Left ventricle myocardium inferior (tissue), 1 donor: Measurements from ENCODE around the gene PDIK1L. TPM values are rescaled to one million over a fixed set of nuclear protein-coding genes. Genes with fewer than 3 reads are reported as not detected.
A peak's percentile ranks its signal among the peaks of the same experiment; 100 is the strongest.

Source experiments
- DNase-seq: peaks from one replicate; pipeline ENCODE4 v3.0.0-alpha.2; 2020
- H3K27ac ChIP-seq: fragments of 200-600 bp; replicated peaks from 2 replicates; pipeline ENCODE4 v1.8.0; 2021
- H3K27me3 ChIP-seq: fragments of 200-600 bp; 2 replicates; pipeline ENCODE4 v1.8.0; 2021; ENCODE audit warnings: low read depth
- H3K36me3 ChIP-seq: fragments of 200-600 bp; 2 replicates; pipeline ENCODE4 v1.8.0; 2021
- H3K4me1 ChIP-seq: fragments of 200-600 bp; 2 replicates; pipeline ENCODE4 v1.8.0; 2021
- H3K4me3 ChIP-seq: fragments of 200-600 bp; 2 replicates; pipeline ENCODE4 v1.8.0; 2021; ENCODE audit warnings: mild to moderate bottlenecking, moderate library complexity
- H3K9me3 ChIP-seq: fragments of 200-600 bp; replicated peaks from 2 replicates; pipeline ENCODE4 v1.8.0; 2021
- intact Hi-C: fragments of 100-400 bp; cut with micrococcal nuclease; formaldehyde crosslinking; loops from one replicate; pipeline ENCODE4 v1.11.0; 2022
- total RNA-seq: library from RNA; stranded (reverse); fragmentation: NEBNext Ultra II Directional; extraction: Animal tissue kit (Norgen Biotek cat#: 25700); gene quantifications from one replicate; pipeline ENCODE4 v1.2.1, GENCODE V29; 2021
- TF ChIP-seq, protein P1 (sequence below): fragments of 200-600 bp; IDR thresholded peaks from 2 replicates; pipeline ENCODE4 v1.8.0; 2021; ENCODE audit warnings: antibody characterized with exemption, mild to moderate bottlenecking, borderline replicate concordance
- donor health status: DM: no; HTN: yes; CAD: no; lungs with severe emphysema.

Gene PDIK1L
- total RNA-seq, 1 donor from 2014 or later: 4.2 TPM

- Histone ChIP-seq H3K36me3 (peaks cover 6% of the 10 kb centered on the region), H3K27me3 (no peaks in the 10 kb centered on the region), H3K4me3 (no peak overlapping the region), H3K9me3 (no peaks in the 10 kb centered on the region), H3K27ac (peak overlapping the region; percentile 97), H3K4me1 (peaks cover 49% of the 10 kb centered on the region)
- no peak for DNase-seq
- intact Hi-C loops: loop anchor here (10.0 kb wide), 1 partner anchor 215 kb away; no protein-coding TSS in a partner anchor
- TF ChIP-seq, protein P1, sequence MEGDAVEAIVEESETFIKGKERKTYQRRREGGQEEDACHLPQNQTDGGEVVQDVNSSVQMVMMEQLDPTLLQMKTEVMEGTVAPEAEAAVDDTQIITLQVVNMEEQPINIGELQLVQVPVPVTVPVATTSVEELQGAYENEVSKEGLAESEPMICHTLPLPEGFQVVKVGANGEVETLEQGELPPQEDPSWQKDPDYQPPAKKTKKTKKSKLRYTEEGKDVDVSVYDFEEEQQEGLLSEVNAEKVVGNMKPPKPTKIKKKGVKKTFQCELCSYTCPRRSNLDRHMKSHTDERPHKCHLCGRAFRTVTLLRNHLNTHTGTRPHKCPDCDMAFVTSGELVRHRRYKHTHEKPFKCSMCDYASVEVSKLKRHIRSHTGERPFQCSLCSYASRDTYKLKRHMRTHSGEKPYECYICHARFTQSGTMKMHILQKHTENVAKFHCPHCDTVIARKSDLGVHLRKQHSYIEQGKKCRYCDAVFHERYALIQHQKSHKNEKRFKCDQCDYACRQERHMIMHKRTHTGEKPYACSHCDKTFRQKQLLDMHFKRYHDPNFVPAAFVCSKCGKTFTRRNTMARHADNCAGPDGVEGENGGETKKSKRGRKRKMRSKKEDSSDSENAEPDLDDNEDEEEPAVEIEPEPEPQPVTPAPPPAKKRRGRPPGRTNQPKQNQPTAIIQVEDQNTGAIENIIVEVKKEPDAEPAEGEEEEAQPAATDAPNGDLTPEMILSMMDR: no peak
These were observed 2.1 kb upstream of the PDIK1L start for GRCh38 chr1:26109229-26110164.

- peak; percentile 80 for DNase-seq
- intact Hi-C loops: no loop called here
These were observed 694 bp upstream of the PDIK1L start for GRCh38 chr1:26110731-26111529.

GRCh38 chr1:26112407-26112775 is 767 bp downstream of the PDIK1L start:
- peaks cover 34% of the 10 kb centered on the region for H3K36me3 ChIP-seq
- H3K4me3 ChIP-seq: peak overlapping the region; percentile 86
- DNase-seq: no peak
- peak overlapping the region; percentile 97 for H3K27ac ChIP-seq
- TF ChIP-seq, protein P1: no peak
- intact Hi-C loops: no loop called here
- H3K27me3 ChIP-seq: no peaks in the 10 kb centered on the region
- peaks cover 56% of the 10 kb centered on the region for H3K4me1 ChIP-seq
- H3K9me3 ChIP-seq: no peaks in the 10 kb centered on the region

More at GRCh38 chr1:26110731-26111529, 694 bp upstream of the PDIK1L start:
- Histone ChIP-seq H3K36me3 (peaks cover 20% of the 10 kb centered on the region), H3K27ac (peak overlapping the region; percentile 97), H3K4me3 (peak overlapping the region; percentile 86), H3K4me1 (peaks cover 56% of the 10 kb centered on the region), H3K27me3 (no peaks in the 10 kb centered on the region), H3K9me3 (no peaks in the 10 kb centered on the region)
- TF ChIP-seq, protein P1: no peak

DNA sequence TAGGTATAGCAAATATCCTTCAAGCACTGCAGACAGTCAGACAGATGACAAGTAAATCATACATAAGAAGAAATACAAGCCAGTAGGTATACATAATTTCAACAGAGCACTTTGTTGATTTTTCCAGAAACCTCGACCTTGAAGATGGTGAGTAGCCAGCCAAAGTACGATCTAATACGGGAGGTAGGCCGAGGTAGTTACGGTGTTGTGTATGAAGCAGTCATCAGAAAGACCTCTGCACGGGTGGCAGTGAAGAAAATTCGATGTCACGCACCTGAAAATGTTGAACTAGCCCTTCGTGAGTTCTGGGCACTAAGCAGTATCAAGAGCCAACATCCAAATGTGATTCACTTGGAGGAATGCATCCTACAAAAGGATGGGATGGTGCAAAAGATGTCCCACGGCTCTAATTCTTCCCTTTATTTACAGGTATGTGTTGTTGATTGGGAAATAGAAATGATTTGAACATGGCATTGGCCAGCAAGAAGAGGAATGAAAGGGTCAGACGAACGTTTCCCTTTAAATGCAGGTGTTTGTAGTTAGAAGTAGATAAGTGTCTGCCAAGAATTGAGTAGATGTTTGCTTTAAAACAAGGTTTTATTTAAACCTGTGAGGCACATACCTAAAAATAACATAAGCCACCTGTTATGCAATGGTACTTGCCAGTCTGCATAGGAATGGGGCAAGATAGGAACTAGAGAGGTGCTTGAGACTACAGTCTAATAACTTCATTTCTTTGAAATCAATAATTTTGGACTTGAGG is 2.7 kb downstream of the PDIK1L start:
- H3K9me3 ChIP-seq: no peaks in the 10 kb centered on the region
- H3K4me1 ChIP-seq: peaks cover 65% of the 10 kb centered on the region
- H3K27ac ChIP-seq: peak overlapping the region; percentile 97
- peaks cover 54% of the 10 kb centered on the region for H3K36me3 ChIP-seq
- H3K27me3 ChIP-seq: no peaks in the 10 kb centered on the region
- H3K4me3 ChIP-seq: peak overlapping the region; percentile 86
- intact Hi-C loops: no loop called here
- no peak for DNase-seq
- TF ChIP-seq, protein P1: no peak
